Measurements from ENCODE around the gene MTHFD1L. TPM values are rescaled to one million over a fixed set of nuclear protein-coding genes. Genes with fewer than 3 reads are reported as not detected.

Gene MTHFD1L
- total RNA-seq, 2 donors from 2014 or later = 9.2 to 23.3 TPM

DNA sequence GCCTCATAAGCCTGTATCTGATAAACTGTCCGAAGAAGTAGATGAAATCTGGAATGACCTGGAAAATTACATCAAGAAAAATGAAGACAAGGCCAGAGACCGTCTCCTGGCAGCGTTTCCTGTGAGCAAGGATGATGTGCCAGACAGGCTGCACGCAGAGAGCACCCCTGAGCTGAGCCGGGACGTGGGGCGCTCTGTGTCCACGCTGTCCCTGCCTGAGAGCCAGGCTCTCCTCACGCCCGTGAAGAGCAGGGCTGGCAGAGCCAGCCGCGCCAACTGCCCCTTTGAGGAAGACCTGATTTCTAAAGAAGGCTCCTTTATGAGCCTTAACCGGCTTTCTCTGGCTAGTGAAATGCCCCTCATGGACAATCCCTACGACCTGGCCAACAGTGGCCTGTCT is 33.9 kb upstream of the MTHFD1L start:
- H3K36me3 ChIP-seq = no peaks in the 10 kb centered on the region
- no peak overlapping the region for H3K9ac ChIP-seq (ENCODE audit: low read depth in 2 of 2, low read length in 2 of 2)
- no peaks in the 10 kb centered on the region for H3K4me1 ChIP-seq
- H3K4me3 ChIP-seq = no peak overlapping the region
- intact Hi-C loops (cut with DNase I) = no loop called here
- no peaks in the 10 kb centered on the region for H3K27me3 ChIP-seq
- no peak for DNase-seq
- TF ChIP-seq CTCF (IDR thresholded peaks at IDR 0.05) = no peak
- no peaks in the 10 kb centered on the region for H3K9me3 ChIP-seq
- H3K27ac ChIP-seq = no peak overlapping the region

DNA sequence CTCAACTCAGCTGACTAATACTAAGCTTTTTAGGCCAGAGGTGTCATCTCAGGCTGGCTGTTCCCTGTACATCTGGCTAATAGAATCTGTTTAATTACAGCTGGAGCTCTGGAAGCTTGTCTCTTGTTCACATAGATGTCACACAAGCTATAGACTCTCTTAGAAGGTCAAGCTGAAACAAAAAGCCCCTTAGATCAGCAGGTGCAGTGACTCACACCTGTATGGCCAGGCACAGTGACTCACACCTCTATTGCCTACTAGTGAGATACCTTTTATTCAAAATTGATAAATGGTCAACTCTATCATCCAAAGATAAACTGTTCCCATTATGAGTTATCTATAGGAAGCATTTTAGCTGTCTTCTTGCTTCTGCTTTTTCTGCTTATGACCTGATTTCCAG is 29.9 kb upstream of the MTHFD1L start:
- Histone ChIP-seq H3K4me1 (no peaks in the 10 kb centered on the region), H3K9ac (ENCODE audit: low read depth in 2 of 2, low read length in 2 of 2) (no peak overlapping the region), H3K4me3 (no peak overlapping the region), H3K9me3 (no peaks in the 10 kb centered on the region), H3K27me3 (no peaks in the 10 kb centered on the region), H3K27ac (no peak overlapping the region), H3K36me3 (no peaks in the 10 kb centered on the region)
- intact Hi-C loops (cut with DNase I) = no loop called here
- no peak for TF ChIP-seq CTCF (IDR thresholded peaks at IDR 0.05)
- DNase-seq = no peak

GRCh38 chr6:150840185-150840584 is 25.3 kb upstream of the MTHFD1L start:
- H3K4me3 ChIP-seq = no peak overlapping the region
- H3K9ac ChIP-seq (ENCODE audit: low read depth in 2 of 2, low read length in 2 of 2) = no peak overlapping the region
- no peak for TF ChIP-seq CTCF (IDR thresholded peaks at IDR 0.05)
- H3K4me1 ChIP-seq = no peaks in the 10 kb centered on the region
- no peak overlapping the region for H3K27ac ChIP-seq
- DNase-seq = no peak
- no peaks in the 10 kb centered on the region for H3K9me3 ChIP-seq
- H3K36me3 ChIP-seq = no peaks in the 10 kb centered on the region
- intact Hi-C loops (cut with DNase I) = no loop called here
- no peaks in the 10 kb centered on the region for H3K27me3 ChIP-seq

DNA sequence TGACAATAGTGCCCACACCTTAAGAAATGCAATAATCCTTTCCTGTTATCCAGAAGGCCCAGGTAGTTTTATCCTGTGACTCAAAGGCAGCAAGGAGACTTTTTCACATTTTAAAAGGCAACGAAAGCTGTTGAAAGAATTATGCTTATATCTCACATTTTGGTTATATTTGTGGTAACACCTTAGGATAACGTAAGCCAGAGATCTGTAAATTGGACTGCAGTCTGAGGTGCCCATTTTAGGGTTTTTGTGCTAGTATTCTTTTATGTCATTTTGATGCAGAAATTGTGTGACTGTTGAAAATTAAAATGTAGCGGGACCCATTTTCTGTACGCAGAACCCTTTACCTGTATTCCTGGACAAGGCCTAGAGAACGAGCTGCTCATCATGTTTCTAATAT is 24.3 kb upstream of the MTHFD1L start:
- no peak overlapping the region for H3K27ac ChIP-seq
- no peak for TF ChIP-seq CTCF (IDR thresholded peaks at IDR 0.05)
- no peak overlapping the region for H3K4me3 ChIP-seq
- H3K9me3 ChIP-seq = no peaks in the 10 kb centered on the region
- H3K4me1 ChIP-seq = no peaks in the 10 kb centered on the region
- DNase-seq = no peak
- H3K36me3 ChIP-seq = no peaks in the 10 kb centered on the region
- intact Hi-C loops (cut with DNase I) = no loop called here
- no peaks in the 10 kb centered on the region for H3K27me3 ChIP-seq
- no peak overlapping the region for H3K9ac ChIP-seq (ENCODE audit: low read depth in 2 of 2, low read length in 2 of 2)

GRCh38 chr6:150841697-150842096 is 23.8 kb upstream of the MTHFD1L start:
- Histone ChIP-seq H3K27ac (no peak overlapping the region), H3K36me3 (no peaks in the 10 kb centered on the region), H3K4me1 (no peaks in the 10 kb centered on the region), H3K4me3 (no peak overlapping the region), H3K27me3 (no peaks in the 10 kb centered on the region), H3K9me3 (no peaks in the 10 kb centered on the region), H3K9ac (ENCODE audit: low read depth in 2 of 2, low read length in 2 of 2) (no peak overlapping the region)
- no peak for DNase-seq
- no peak for TF ChIP-seq CTCF (IDR thresholded peaks at IDR 0.05)
- intact Hi-C loops (cut with DNase I) = no loop called here

DNA sequence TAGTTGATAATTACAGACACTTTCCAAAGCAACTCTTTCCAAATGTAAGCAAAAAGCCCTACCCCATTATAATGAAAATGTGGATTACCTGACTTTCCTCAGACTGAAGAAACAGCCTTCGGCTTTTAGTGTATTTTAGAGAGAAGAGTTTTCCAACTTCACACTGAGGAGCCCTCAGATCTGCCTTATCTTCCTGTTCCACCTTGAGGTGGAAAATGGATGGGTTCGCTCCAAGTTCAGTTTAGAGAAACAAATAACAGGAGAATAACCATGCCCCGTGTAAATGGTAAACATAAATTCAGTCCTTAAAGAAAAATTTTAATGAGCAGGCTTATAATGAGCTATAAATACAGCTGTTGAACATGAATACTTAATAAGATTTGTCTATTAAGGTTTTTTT is 21.1 kb upstream of the MTHFD1L start:
- Histone ChIP-seq H3K4me3 (no peak overlapping the region), H3K27me3 (no peaks in the 10 kb centered on the region), H3K9me3 (no peaks in the 10 kb centered on the region), H3K9ac (ENCODE audit: low read depth in 2 of 2, low read length in 2 of 2) (no peak overlapping the region), H3K27ac (no peak overlapping the region), H3K4me1 (no peaks in the 10 kb centered on the region), H3K36me3 (no peaks in the 10 kb centered on the region)
- DNase-seq = no peak
- intact Hi-C loops (cut with DNase I) = no loop called here
- TF ChIP-seq CTCF (IDR thresholded peaks at IDR 0.05) = no peak

All from colonic mucosa (tissue), 4 donors.